ENCODE results near the gene A2M. TPM values are rescaled to one million over a fixed set of nuclear protein-coding genes. Genes with fewer than 3 reads are reported as not detected.

The A2M gene
- total and polyA plus RNA-seq, 2 of the 8 experiments (the other 6 are each of a cell fraction or from before 2014, with no cell fraction given), result 0.15 TPM; not detected in 1

DNA sequence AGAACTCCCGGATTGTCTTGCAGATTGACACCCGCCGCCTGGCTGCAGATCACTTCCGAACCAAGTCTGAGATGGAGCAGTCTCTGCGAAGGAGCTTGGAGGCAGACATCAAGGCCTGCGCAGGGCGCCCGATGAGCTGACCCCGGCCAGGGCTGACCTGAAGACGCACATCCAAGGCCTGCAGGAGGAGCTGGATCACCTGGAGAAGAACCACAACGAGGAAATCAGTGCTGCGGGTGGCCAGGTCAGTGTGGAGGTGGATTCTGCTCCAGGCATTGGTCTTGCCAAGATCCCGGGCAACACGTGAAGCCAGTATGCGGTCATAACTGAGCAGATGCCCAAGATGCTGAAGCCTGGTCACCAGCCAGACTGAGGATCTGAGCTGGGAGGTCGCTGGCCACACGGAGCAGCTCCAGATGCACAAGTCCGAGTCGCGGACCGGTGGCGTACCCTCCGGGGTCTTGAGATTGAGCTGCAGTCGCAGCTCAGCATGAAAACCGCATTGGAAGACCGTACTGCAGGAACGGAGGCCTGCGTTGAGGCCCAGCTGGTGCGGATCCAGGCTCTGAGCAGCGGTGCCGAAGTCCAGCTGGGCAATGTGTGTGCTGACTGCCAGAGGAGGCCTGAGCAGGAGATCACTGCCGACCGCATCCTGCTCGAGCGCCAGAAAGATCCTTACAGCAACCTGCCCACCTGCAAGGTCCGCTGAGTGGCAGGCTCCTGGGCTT, 12.4 kb upstream of the A2M start:
- Histone ChIP-seq H3K14ac (ENCODE audit: insufficient read length) (no peak overlapping the region), H2AFZ (ENCODE audit: low read length) (no peak overlapping the region), H2AK5ac (ENCODE audit: low read depth, low read length) (no peak overlapping the region), H3K27ac (ENCODE audit: low read depth, low read length) (no peak overlapping the region), H3K18ac (ENCODE audit: extremely low read depth, low read length) (no peak overlapping the region), H3K23me2 (ENCODE audit: low read depth, low read length) (no peaks in the 10 kb centered on the region), H4K5ac (ENCODE audit: insufficient read length, low read depth, low read length) (no peak overlapping the region), H2BK5ac (ENCODE audit: low read depth, low read length) (no peak overlapping the region), H4K20me1 (replicated peaks in 1 of 2; ENCODE audit: control insufficient read depth in 1 of 2, insufficient read depth in 2 of 2, low read length in 2 of 2) (no peaks in the 10 kb centered on the region), H3K4me2 (ENCODE audit: insufficient read depth in 1 of 2, low read depth in 2 of 2, low read length in 2 of 2) (no peak overlapping the region), H3K9ac (replicated peaks in 1 of 4; ENCODE audit: extremely low read depth in 1 of 4, low read depth in 3 of 4, low read length in 3 of 4) (no peak overlapping the region), H4K8ac (ENCODE audit: extremely low read depth, insufficient read depth, low read length) (no peak overlapping the region), H3K23ac (ENCODE audit: insufficient read length) (no peak overlapping the region), H3K36me3 (ENCODE audit: control insufficient read depth in 2 of 4, insufficient read depth in 4 of 4, low read length in 3 of 4) (no peaks in the 10 kb centered on the region), H2BK20ac (ENCODE audit: low read length) (no peak overlapping the region), H3K4me3 (ENCODE audit: extremely low read depth in 1 of 4, insufficient read depth in 2 of 4, low read depth in 3 of 4, low read length in 4 of 4) (no peak overlapping the region), H3K4ac (replicated peaks; ENCODE audit: insufficient read length, low read depth, low read length) (no peak overlapping the region), H3K27me3 (replicated peaks in 1 of 4; ENCODE audit: control insufficient read depth in 3 of 4, extremely low read depth in 1 of 4, insufficient read depth in 3 of 4, low read length in 3 of 4) (no peaks in the 10 kb centered on the region), H3K79me2 (ENCODE audit: control insufficient read depth in 1 of 2, insufficient read depth in 2 of 2, low read length in 2 of 2) (no peaks in the 10 kb centered on the region), H2BK12ac (ENCODE audit: low read depth, low read length) (no peak overlapping the region), H2BK15ac (ENCODE audit: low read length) (no peak overlapping the region), H3K56ac (replicated peaks; ENCODE audit: insufficient read length, low read depth, low read length) (no peak overlapping the region), H4K91ac (replicated peaks; ENCODE audit: insufficient read length, low read length) (no peak overlapping the region), H3K79me1 (ENCODE audit: low read depth, low read length) (no peaks in the 10 kb centered on the region), H3K9me3 (ENCODE audit: insufficient read depth in 2 of 2, low read depth in 1 of 2, low read length in 1 of 2) (peaks cover 0 to 9% of the 10 kb centered on the region in 2 experiments; a peak in 1 of 4 replicates), H2BK120ac (replicated peaks; ENCODE audit: low read depth, low read length) (no peak overlapping the region), H3K4me1 (replicated peaks in 1 of 4; ENCODE audit: control insufficient read depth in 3 of 4, insufficient read depth in 4 of 4, low read length in 3 of 4) (no peaks in the 10 kb centered on the region)
- ChIA-PET CTCF (ENCODE audit: partially characterized antibody) (interaction anchor here (1.7 kb wide), 1 partner anchor 27 kb away, joined by 4 read pairs; no protein-coding TSS in a partner anchor), POLR2A (ENCODE audit: partially characterized antibody) (no interaction called here)
- WGBS, 2 experiments (ENCODE audit: extremely low coverage in 1 of 2, insufficient coverage in 1 of 2, insufficient read length in 1 of 2, insufficient replicate concordance in 2 of 2, low coverage in 1 of 2, low lambda C conversion rate in 2 of 2, missing lambda C conversion rate in 1 of 2), result 91% methylated on average over 35 of the region's 36 CpGs; no CpG with 5 or more reads in 1 of the 2 experiments
- FAIRE-seq (no peak), DNase-seq (ENCODE audit: low read depth in 1 of 2, low spot score in 2 of 2) (no peak)
- TF ChIP-seq, protein P1, sequence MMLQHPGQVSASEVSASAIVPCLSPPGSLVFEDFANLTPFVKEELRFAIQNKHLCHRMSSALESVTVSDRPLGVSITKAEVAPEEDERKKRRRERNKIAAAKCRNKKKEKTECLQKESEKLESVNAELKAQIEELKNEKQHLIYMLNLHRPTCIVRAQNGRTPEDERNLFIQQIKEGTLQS (IDR thresholded peaks at IDR 0.05; ENCODE audit: insufficient read depth, low read depth, low read length), result no peak
- TF ChIP-seq SP2 (IDR thresholded peaks at IDR 0.05; ENCODE audit: low read length) (no peak), CHD1 (IDR thresholded peaks at IDR 0.05; ENCODE audit: low read depth, low read length) (no peak)

All from H1 (cell line).